H9 (cell line): Measurements from ENCODE around the gene ITGB6. TPM values are rescaled to one million over a fixed set of nuclear protein-coding genes. Genes with fewer than 3 reads are reported as not detected.

Experiments used
- DNase-seq: peaks from one replicate; pipeline ENCODE4 v3.0.0-alpha.2; 2017
- H2AFZ ChIP-seq: one replicate; pipeline ENCODE4 v1.6.1; 2013; ENCODE audit warnings: mild to moderate bottlenecking, low read length, control low read depth, moderate library complexity
- H2AK5ac ChIP-seq: 2 replicates; pipeline ENCODE4 v1.6.1; 2013; ENCODE audit warnings: low read length, control low read depth, mixed read lengths; ENCODE audit not compliant: insufficient read length
- H2BK120ac ChIP-seq: one replicate; pipeline ENCODE4 v1.6.1; 2013; ENCODE audit warnings: low read depth, mild to moderate bottlenecking, low read length, control low read depth, inconsistent platforms; ENCODE audit not compliant: poor library complexity, severe bottlenecking
- H2BK12ac ChIP-seq: 2 replicates; pipeline ENCODE4 v1.6.1; 2013; ENCODE audit warnings: low read length, control low read depth, mixed read lengths, low read depth; ENCODE audit not compliant: insufficient read length
- H2BK15ac ChIP-seq: 2 replicates; pipeline ENCODE4 v1.6.1; 2013; ENCODE audit warnings: low read depth, low read length, control low read depth
- H2BK20ac ChIP-seq: one replicate; pipeline ENCODE4 v1.6.1; 2013; ENCODE audit warnings: low read depth, mild to moderate bottlenecking, low read length, control low read depth, inconsistent platforms; ENCODE audit not compliant: poor library complexity, severe bottlenecking
- H2BK5ac ChIP-seq: 2 replicates; pipeline ENCODE4 v1.6.1; 2013; ENCODE audit warnings: low read length, control low read depth, mixed read lengths; ENCODE audit not compliant: insufficient read length
- H3K14ac ChIP-seq: 2 replicates; pipeline ENCODE4 v1.6.1; 2013; ENCODE audit warnings: low read length, control low read depth; ENCODE audit not compliant: insufficient read depth
- H3K18ac ChIP-seq: 2 replicates; pipeline ENCODE4 v1.6.1; 2013; ENCODE audit warnings: low read depth, mild to moderate bottlenecking, mixed read lengths, low read length, control low read depth; ENCODE audit not compliant: insufficient read length
- H3K23ac ChIP-seq: 2 replicates; pipeline ENCODE4 v1.6.1; 2013; ENCODE audit warnings: low read length, control low read depth, mixed read lengths, low read depth; ENCODE audit not compliant: insufficient read length
- H3K23me2 ChIP-seq: 2 replicates; pipeline ENCODE4 v1.6.1; 2013; ENCODE audit warnings: low read depth, mild to moderate bottlenecking, mixed read lengths, low read length, control low read depth; ENCODE audit not compliant: insufficient read length, poor library complexity, severe bottlenecking
- H3K27ac ChIP-seq: 2 replicates; pipeline ENCODE4 v1.5.1; 2013; ENCODE audit warnings: low read length, control low read depth, mixed read lengths, low read depth; ENCODE audit not compliant: insufficient read length
- H3K27me3 ChIP-seq: 2 replicates; pipeline ENCODE4 v1.6.1; 2013; ENCODE audit warnings: low read length, control low read depth, inconsistent platforms; ENCODE audit not compliant: insufficient read depth
- H3K4ac ChIP-seq: 2 replicates; pipeline ENCODE4 v1.6.1; 2013; ENCODE audit warnings: low read depth, mild to moderate bottlenecking, control low read depth, inconsistent platforms, low read length, moderate library complexity
- H3K4me1 ChIP-seq: 2 replicates; pipeline ENCODE4 v1.6.1; 2013; ENCODE audit warnings: low read length, control low read depth, inconsistent platforms; ENCODE audit not compliant: insufficient read depth
- H3K4me2 ChIP-seq: 2 replicates; pipeline ENCODE4 v1.6.1; 2013; ENCODE audit warnings: low read length, control low read depth, mixed read lengths; ENCODE audit not compliant: insufficient read length, insufficient read depth
- H3K56ac ChIP-seq: 2 replicates; pipeline ENCODE4 v1.6.1; 2013; ENCODE audit warnings: low read depth, mild to moderate bottlenecking, mixed read lengths, low read length, control low read depth; ENCODE audit not compliant: insufficient read length
- H3K79me1 ChIP-seq: 2 replicates; pipeline ENCODE4 v1.6.1; 2013; ENCODE audit warnings: low read depth, mild to moderate bottlenecking, moderate library complexity, low read length, control low read depth, inconsistent platforms; ENCODE audit not compliant: insufficient read depth, poor library complexity, severe bottlenecking
- H3K79me2 ChIP-seq: 2 replicates; pipeline ENCODE4 v1.6.1; 2013; ENCODE audit warnings: low read length, control low read depth, inconsistent platforms; ENCODE audit not compliant: insufficient read depth
- H3K9ac ChIP-seq: 2 replicates; pipeline ENCODE4 v1.6.1; 2013; ENCODE audit warnings: low read length, control low read depth, mixed read lengths; ENCODE audit not compliant: insufficient read length; ENCODE audit errors: extremely low read depth
- H3K9me3 ChIP-seq: one replicate; pipeline ENCODE4 v1.6.1; 2013; ENCODE audit warnings: low read depth, low read length, inconsistent platforms; ENCODE audit not compliant: control insufficient read depth
- H3T11ph ChIP-seq: one replicate; pipeline ENCODE4 v1.6.1; 2013; ENCODE audit warnings: mild to moderate bottlenecking, low read length, control low read depth, inconsistent platforms
- H4K20me1 ChIP-seq: one replicate; pipeline ENCODE4 v1.6.1; 2013; ENCODE audit not compliant: control insufficient read depth, insufficient read length, insufficient read depth
- H4K5ac ChIP-seq: 2 replicates; pipeline ENCODE4 v1.6.1; 2013; ENCODE audit warnings: low read depth, mild to moderate bottlenecking, mixed read lengths, low read length, control low read depth; ENCODE audit not compliant: insufficient read length
- H4K8ac ChIP-seq: replicated peaks from 2 replicates; pipeline ENCODE4 v1.6.1; 2013; ENCODE audit warnings: low read length, control low read depth, mixed read lengths, low read depth; ENCODE audit not compliant: insufficient read length
- H4K91ac ChIP-seq: 2 replicates; pipeline ENCODE4 v1.6.1; 2013; ENCODE audit warnings: low read depth, mild to moderate bottlenecking, moderate library complexity, mixed read lengths, low read length, control low read depth; ENCODE audit not compliant: insufficient read length
- H3K27ac Mint-ChIP-seq, 3 experiments: 2 replicates in 2 of 3; 3 replicates in 1 of 3; pipeline ENCODE4 v1.8.0; 2020 to 2021; ENCODE audit warnings: mixed read lengths in 3 of 3, mild to moderate bottlenecking in 1 of 3, moderate library complexity in 1 of 3
- H3K27me3 Mint-ChIP-seq: 2 replicates; pipeline ENCODE4 v1.8.0; 2021; ENCODE audit warnings: low read depth, mild to moderate bottlenecking, moderate library complexity, mixed read lengths
- H3K36me3 Mint-ChIP-seq, 3 experiments: 2 replicates in 2 of 3; 3 replicates in 1 of 3; pipeline ENCODE4 v1.8.0; 2020 to 2021; ENCODE audit warnings: low read depth in 3 of 3, mixed read lengths in 3 of 3; ENCODE audit not compliant: insufficient read depth in 1 of 3
- H3K4me1 Mint-ChIP-seq, 2 experiments: 2 replicates each; pipeline ENCODE4 v1.8.0; 2020; ENCODE audit warnings: mixed read lengths in 2 of 2
- H3K4me3 Mint-ChIP-seq, 2 experiments: 2 replicates in 1 of 2; 3 replicates in 1 of 2; pipeline ENCODE4 v1.8.0; 2020 to 2021; ENCODE audit warnings: mild to moderate bottlenecking in 2 of 2, mixed read lengths in 2 of 2, moderate library complexity in 1 of 2
- H3K9me3 Mint-ChIP-seq, 2 experiments: 2 replicates in 1 of 2; 3 replicates in 1 of 2; pipeline ENCODE4 v1.8.0; 2020; ENCODE audit warnings: mild to moderate bottlenecking in 2 of 2, mixed read lengths in 2 of 2, moderate library complexity in 1 of 2
- WGBS: extraction: QIAGEN DNeasy Blood & Tissue Kit; methylation state at CpG from one replicate; pipeline ENCODE4 v1.1.7; 2013; ENCODE audit warnings: missing lambda C conversion rate, low lambda C conversion rate, mixed read lengths; ENCODE audit not compliant: insufficient read length; ENCODE audit errors: extremely low coverage; 5-methylcytosine and 5-hydroxymethylcytosine counted together
- total RNA-seq: library from RNA; stranded (reverse); gene quantifications from 2 replicates; pipeline ENCODE4 v1.2.1, GENCODE V29; 2021
- TF ChIP-seq, protein P1 (sequence below): fragments of 200-600 bp; sonication (generic); conservative IDR thresholded peaks from 3 replicates; pipeline ENCODE4 v1.8.0; 2021; ENCODE audit warnings: antibody characterized with exemption, mild to moderate bottlenecking

Gene ITGB6
- total RNA-seq, 1 experiment from 2014 or later = not detected

DNA sequence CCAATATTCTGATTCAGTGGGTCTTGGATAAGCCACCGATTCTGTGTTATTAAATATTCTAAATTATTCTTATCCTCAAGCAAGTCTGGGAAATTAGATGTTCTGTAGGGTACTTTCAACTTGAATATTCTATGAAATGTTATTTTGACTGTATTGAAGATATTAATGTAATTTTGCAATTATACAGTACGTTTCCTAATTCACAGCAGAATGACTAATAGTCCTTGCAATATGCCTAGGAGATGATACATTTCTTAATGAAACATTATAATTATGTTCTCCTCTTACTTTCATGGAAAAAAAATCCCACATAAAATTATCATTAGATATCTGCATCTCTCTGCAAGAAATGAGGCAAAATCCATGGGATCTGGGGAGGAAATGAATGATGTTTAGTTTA lies 91.4 kb downstream of the ITGB6 start:
- H3K9me3 Mint-ChIP-seq = no peaks in the 10 kb centered on the region

More for the DNA sequence above, 91.4 kb downstream of the ITGB6 start:
- Histone ChIP-seq H3K56ac (no peak overlapping the region), H3K18ac (no peak overlapping the region), H2BK120ac (no peak overlapping the region), H2AK5ac (no peak overlapping the region), H3K27me3 (no peaks in the 10 kb centered on the region), H3K79me1 (no peaks in the 10 kb centered on the region), H2BK5ac (no peak overlapping the region), H3K23ac (no peak overlapping the region), H3K4ac (no peak overlapping the region), H2BK15ac (no peak overlapping the region), H3K4me1 (no peaks in the 10 kb centered on the region), H3K23me2 (no peaks in the 10 kb centered on the region), H2BK20ac (no peak overlapping the region), H4K5ac (no peak overlapping the region), H3K27ac (no peak overlapping the region), H3K9me3 (no peaks in the 10 kb centered on the region), H4K8ac (no peak overlapping the region), H4K20me1 (no peaks in the 10 kb centered on the region), H4K91ac (no peak overlapping the region), H2AFZ (no peak overlapping the region), H3K9ac (no peak overlapping the region), H3T11ph (no peak overlapping the region), H3K79me2 (no peaks in the 10 kb centered on the region), H3K14ac (no peak overlapping the region), H3K4me2 (no peak overlapping the region), H2BK12ac (no peak overlapping the region)
- Mint-ChIP-seq H3K27me3 (peaks cover 2% of the 10 kb centered on the region; the same call in 1 of the 2 replicates), H3K4me1 (peaks cover 3 to 9% of the 10 kb centered on the region in 2 experiments; a peak in 3 of 4 replicates), H3K4me3 (no peak overlapping the region), H3K36me3 (no peaks in the 10 kb centered on the region), H3K27ac (no peak overlapping the region)
- no CpG with 5 or more reads among the region's 2 CpGs for WGBS
- TF ChIP-seq, protein P1, sequence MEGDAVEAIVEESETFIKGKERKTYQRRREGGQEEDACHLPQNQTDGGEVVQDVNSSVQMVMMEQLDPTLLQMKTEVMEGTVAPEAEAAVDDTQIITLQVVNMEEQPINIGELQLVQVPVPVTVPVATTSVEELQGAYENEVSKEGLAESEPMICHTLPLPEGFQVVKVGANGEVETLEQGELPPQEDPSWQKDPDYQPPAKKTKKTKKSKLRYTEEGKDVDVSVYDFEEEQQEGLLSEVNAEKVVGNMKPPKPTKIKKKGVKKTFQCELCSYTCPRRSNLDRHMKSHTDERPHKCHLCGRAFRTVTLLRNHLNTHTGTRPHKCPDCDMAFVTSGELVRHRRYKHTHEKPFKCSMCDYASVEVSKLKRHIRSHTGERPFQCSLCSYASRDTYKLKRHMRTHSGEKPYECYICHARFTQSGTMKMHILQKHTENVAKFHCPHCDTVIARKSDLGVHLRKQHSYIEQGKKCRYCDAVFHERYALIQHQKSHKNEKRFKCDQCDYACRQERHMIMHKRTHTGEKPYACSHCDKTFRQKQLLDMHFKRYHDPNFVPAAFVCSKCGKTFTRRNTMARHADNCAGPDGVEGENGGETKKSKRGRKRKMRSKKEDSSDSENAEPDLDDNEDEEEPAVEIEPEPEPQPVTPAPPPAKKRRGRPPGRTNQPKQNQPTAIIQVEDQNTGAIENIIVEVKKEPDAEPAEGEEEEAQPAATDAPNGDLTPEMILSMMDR = no peak
- DNase-seq = no peak
